ENCODE results near the gene ABHD17C.

- TF ChIP-seq ZNF274 (IDR thresholded peaks at IDR 0.05; ENCODE audit: borderline replicate concordance, extremely low read depth, low read length), result no peak
- peak; percentile 76 to 89 (median 88) for TF ChIP-seq CTCF (IDR thresholded peaks at IDR 0.05; ENCODE audit: control extremely low read depth in 1 of 3, insufficient read depth in 1 of 3, low read depth in 1 of 3, low read length in 3 of 3)
- TF ChIP-seq POLR2AphosphoS5 (IDR thresholded peaks at IDR 0.05; ENCODE audit: low read depth, low read length), result no peak
- TF ChIP-seq JUN (IDR thresholded peaks at IDR 0.05; ENCODE audit: low read depth, low read length), result no peak
- TF ChIP-seq POLR2A (IDR thresholded peaks at IDR 0.05; ENCODE audit: control extremely low read depth in 1 of 2, low read depth in 2 of 2, low read length in 2 of 2), result no peak
- TF ChIP-seq E2F6 (IDR thresholded peaks at IDR 0.05), result no peak
- TF ChIP-seq EZH2 (IDR thresholded peaks at IDR 0.05; ENCODE audit: low read depth, low read length, severe bottlenecking), result no peak
- no peak for TF ChIP-seq NRF1 (IDR thresholded peaks at IDR 0.05; ENCODE audit: low read depth, low read length)
- TF ChIP-seq SRF (IDR thresholded peaks at IDR 0.05; ENCODE audit: low read depth, low read length), result no peak
- no peak for TF ChIP-seq YY1 (IDR thresholded peaks at IDR 0.05; ENCODE audit: low read depth, low read length)
Observed at GRCh38 chr15:80776420-80777045, 81.4 kb downstream of the ABHD17C start.

Measured in H1 (cell line).